Measurements from ENCODE around the gene KRTAP9-4. TPM values are rescaled to one million over a fixed set of nuclear protein-coding genes. Genes with fewer than 3 reads are reported as not detected.
"Not testable (repeated sequence)": the region's sequence is repeated elsewhere in the genome, so short reads cannot be mapped to it uniquely, and the experiment has no call there.

The KRTAP9-4 gene
- total RNA-seq, 1 experiment from 2014 or later, result not detected

DNA sequence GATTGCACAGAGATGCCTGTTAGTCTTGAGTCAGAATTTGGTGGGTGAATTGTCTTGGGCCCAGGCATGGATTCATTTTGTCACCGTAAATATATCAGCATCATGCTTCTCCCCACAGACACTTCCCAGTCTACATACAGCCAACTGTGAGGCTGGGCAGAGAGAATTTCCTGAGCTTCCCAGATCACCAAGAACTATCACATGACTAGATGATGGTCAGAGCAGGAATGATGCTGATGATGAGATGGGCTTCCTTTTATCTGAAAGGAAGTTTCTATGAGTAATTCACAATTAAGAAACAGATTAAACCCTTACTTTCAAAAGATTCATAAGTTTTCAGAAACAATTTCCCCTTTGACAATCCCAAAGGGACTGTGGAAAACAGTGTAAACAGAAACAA lies 5.4 kb downstream of the KRTAP9-4 start:
- no peaks in the 10 kb centered on the region for H4K20me1 ChIP-seq (ENCODE audit: control insufficient read depth, insufficient read depth, insufficient read length)
- no peaks in the 10 kb centered on the region for H3K36me3 Mint-ChIP-seq (ENCODE audit: insufficient read depth in 1 of 3, low read depth in 3 of 3)
- H2BK15ac ChIP-seq (ENCODE audit: low read depth, low read length), result no peak overlapping the region
- no peak overlapping the region for H4K5ac ChIP-seq (ENCODE audit: insufficient read length, low read depth, low read length)
- H3K4me2 ChIP-seq (ENCODE audit: insufficient read depth, insufficient read length, low read length), result no peak overlapping the region
- H3K9me3 Mint-ChIP-seq, result no peaks in the 10 kb centered on the region; a peak in 1 of 5 replicates
- no peak for DNase-seq
- no peak overlapping the region for H2BK12ac ChIP-seq (ENCODE audit: insufficient read length, low read depth, low read length)
- H3K14ac ChIP-seq (ENCODE audit: insufficient read depth, low read length), result no peak overlapping the region
- no peak overlapping the region for H3K4me3 Mint-ChIP-seq
- no peaks in the 10 kb centered on the region for H3K4me1 ChIP-seq (ENCODE audit: insufficient read depth, low read length)
- H3K27ac ChIP-seq (ENCODE audit: insufficient read length, low read depth, low read length), result no peak overlapping the region
- no peak overlapping the region for H3T11ph ChIP-seq (ENCODE audit: low read length)
- no peak overlapping the region for H3K27ac Mint-ChIP-seq
- WGBS (ENCODE audit: extremely low coverage, insufficient read length, low lambda C conversion rate), result no CpG with 5 or more reads among the region's 1 CpG
- H3K18ac ChIP-seq (ENCODE audit: insufficient read length, low read depth, low read length), result no peak overlapping the region
- H2AK5ac ChIP-seq (ENCODE audit: insufficient read length, low read length), result no peak overlapping the region
- H3K79me2 ChIP-seq (ENCODE audit: insufficient read depth, low read length), result no peaks in the 10 kb centered on the region
- no peak overlapping the region for H2BK120ac ChIP-seq (ENCODE audit: low read depth, low read length, poor library complexity, severe bottlenecking)
- H3K9me3 ChIP-seq (ENCODE audit: control insufficient read depth, low read depth, low read length), result no peaks in the 10 kb centered on the region
- H3K79me1 ChIP-seq (ENCODE audit: insufficient read depth, low read depth, low read length, poor library complexity, severe bottlenecking), result no peaks in the 10 kb centered on the region
- no peak overlapping the region for H3K23ac ChIP-seq (ENCODE audit: insufficient read length, low read depth, low read length)
- H2AFZ ChIP-seq (ENCODE audit: low read length), result no peak overlapping the region
- TF ChIP-seq, protein P1, sequence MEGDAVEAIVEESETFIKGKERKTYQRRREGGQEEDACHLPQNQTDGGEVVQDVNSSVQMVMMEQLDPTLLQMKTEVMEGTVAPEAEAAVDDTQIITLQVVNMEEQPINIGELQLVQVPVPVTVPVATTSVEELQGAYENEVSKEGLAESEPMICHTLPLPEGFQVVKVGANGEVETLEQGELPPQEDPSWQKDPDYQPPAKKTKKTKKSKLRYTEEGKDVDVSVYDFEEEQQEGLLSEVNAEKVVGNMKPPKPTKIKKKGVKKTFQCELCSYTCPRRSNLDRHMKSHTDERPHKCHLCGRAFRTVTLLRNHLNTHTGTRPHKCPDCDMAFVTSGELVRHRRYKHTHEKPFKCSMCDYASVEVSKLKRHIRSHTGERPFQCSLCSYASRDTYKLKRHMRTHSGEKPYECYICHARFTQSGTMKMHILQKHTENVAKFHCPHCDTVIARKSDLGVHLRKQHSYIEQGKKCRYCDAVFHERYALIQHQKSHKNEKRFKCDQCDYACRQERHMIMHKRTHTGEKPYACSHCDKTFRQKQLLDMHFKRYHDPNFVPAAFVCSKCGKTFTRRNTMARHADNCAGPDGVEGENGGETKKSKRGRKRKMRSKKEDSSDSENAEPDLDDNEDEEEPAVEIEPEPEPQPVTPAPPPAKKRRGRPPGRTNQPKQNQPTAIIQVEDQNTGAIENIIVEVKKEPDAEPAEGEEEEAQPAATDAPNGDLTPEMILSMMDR (conservative IDR thresholded peaks at IDR 0.05), result no peak
- no peak overlapping the region for H2BK20ac ChIP-seq (ENCODE audit: low read depth, low read length, poor library complexity, severe bottlenecking)
- no peak overlapping the region for H4K91ac ChIP-seq (ENCODE audit: insufficient read length, low read depth, low read length)
- no peak overlapping the region for H2BK5ac ChIP-seq (ENCODE audit: insufficient read length, low read length)
- H3K23me2 ChIP-seq (ENCODE audit: insufficient read length, low read depth, low read length, poor library complexity, severe bottlenecking), result no peaks in the 10 kb centered on the region
- H3K9ac ChIP-seq (ENCODE audit: extremely low read depth, insufficient read length, low read length), result no peak overlapping the region
- no peak overlapping the region for H3K4ac ChIP-seq (ENCODE audit: low read depth, low read length)
- peaks cover 16% of the 10 kb centered on the region for H3K27me3 Mint-ChIP-seq (ENCODE audit: low read depth)
- H4K8ac ChIP-seq (replicated peaks; ENCODE audit: insufficient read length, low read depth, low read length), result no peak overlapping the region
- H3K4me1 Mint-ChIP-seq, result peaks cover 10 to 13% of the 10 kb centered on the region in 2 experiments
- no peaks in the 10 kb centered on the region for H3K27me3 ChIP-seq (ENCODE audit: insufficient read depth, low read length)
- H3K56ac ChIP-seq (ENCODE audit: insufficient read length, low read depth, low read length), result no peak overlapping the region

DNA sequence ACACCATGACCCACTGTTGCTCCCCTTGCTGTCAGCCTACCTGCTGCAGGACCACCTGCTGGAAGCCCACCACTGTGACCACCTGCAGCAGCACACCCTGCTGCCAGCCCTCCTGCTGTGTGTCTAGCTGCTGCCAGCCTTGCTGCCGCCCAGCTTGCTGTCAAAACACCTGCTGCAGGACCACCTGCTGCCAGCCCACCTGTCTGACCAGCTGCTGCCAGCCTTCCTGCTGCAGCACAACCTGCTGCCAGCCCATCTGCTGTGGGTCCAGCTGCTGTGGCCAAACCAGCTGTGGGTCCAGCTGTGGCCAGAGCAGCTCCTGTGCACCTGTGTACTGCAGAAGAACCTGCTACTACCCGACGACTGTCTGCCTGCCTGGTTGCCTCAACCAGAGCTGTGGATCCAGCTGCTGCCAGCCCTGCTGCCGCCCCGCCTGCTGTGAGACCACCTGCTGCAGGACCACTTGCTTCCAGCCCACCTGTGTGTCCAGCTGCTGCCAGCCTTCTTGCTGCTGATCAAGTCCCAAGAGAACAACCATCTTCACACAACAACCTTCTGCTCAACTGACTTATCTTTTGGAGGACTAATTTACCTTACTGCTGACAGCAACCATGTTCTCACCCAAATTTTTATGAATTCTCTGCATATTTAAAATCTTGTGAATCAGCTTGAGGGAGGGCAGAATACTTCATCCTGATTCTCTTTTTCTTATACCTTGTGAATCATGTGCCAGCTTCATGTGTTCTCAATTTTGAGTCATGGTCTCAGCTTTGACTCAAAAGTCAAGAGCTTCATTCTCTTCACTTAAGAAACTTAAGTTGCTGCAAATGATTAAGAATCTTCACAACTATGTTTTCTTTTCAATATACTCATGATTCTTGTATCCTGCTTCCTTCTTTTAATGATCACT lies 6.1 kb downstream of the KRTAP9-4 start, which contains the start of gene KRTAP9-9:
KRTAP9-9 (plus strand) TSS at position 4 of the 910 bp plus-strand sequence.
- H3K27me3 Mint-ChIP-seq (ENCODE audit: low read depth), result peaks cover 16% of the 10 kb centered on the region
- not testable (repeated sequence) for H3K4me1 Mint-ChIP-seq; H3K4me2 ChIP-seq (ENCODE audit: insufficient read depth, insufficient read length, low read length); H3K4ac ChIP-seq (ENCODE audit: low read depth, low read length); H3T11ph ChIP-seq (ENCODE audit: low read length); H4K91ac ChIP-seq (ENCODE audit: insufficient read length, low read depth, low read length); H3K36me3 Mint-ChIP-seq (ENCODE audit: insufficient read depth in 1 of 3, low read depth in 3 of 3); H3K27ac Mint-ChIP-seq; H3K9ac ChIP-seq (ENCODE audit: extremely low read depth, insufficient read length, low read length); H3K14ac ChIP-seq (ENCODE audit: insufficient read depth, low read length); H3K27ac ChIP-seq (ENCODE audit: insufficient read length, low read depth, low read length); H2BK5ac ChIP-seq (ENCODE audit: insufficient read length, low read length); H3K4me1 ChIP-seq (ENCODE audit: insufficient read depth, low read length); H2BK15ac ChIP-seq (ENCODE audit: low read depth, low read length); H4K8ac ChIP-seq (replicated peaks; ENCODE audit: insufficient read length, low read depth, low read length); H4K20me1 ChIP-seq (ENCODE audit: control insufficient read depth, insufficient read depth, insufficient read length); DNase-seq; H3K9me3 ChIP-seq (ENCODE audit: control insufficient read depth, low read depth, low read length); H4K5ac ChIP-seq (ENCODE audit: insufficient read length, low read depth, low read length); H3K79me1 ChIP-seq (ENCODE audit: insufficient read depth, low read depth, low read length, poor library complexity, severe bottlenecking); H3K9me3 Mint-ChIP-seq; H3K4me3 Mint-ChIP-seq; H2BK20ac ChIP-seq (ENCODE audit: low read depth, low read length, poor library complexity, severe bottlenecking); H2BK120ac ChIP-seq (ENCODE audit: low read depth, low read length, poor library complexity, severe bottlenecking); H2BK12ac ChIP-seq (ENCODE audit: insufficient read length, low read depth, low read length); H3K79me2 ChIP-seq (ENCODE audit: insufficient read depth, low read length); H3K23ac ChIP-seq (ENCODE audit: insufficient read length, low read depth, low read length); H3K18ac ChIP-seq (ENCODE audit: insufficient read length, low read depth, low read length); H2AFZ ChIP-seq (ENCODE audit: low read length); H2AK5ac ChIP-seq (ENCODE audit: insufficient read length, low read length); H3K27me3 ChIP-seq (ENCODE audit: insufficient read depth, low read length); H3K56ac ChIP-seq (ENCODE audit: insufficient read length, low read depth, low read length); H3K23me2 ChIP-seq (ENCODE audit: insufficient read length, low read depth, low read length, poor library complexity, severe bottlenecking)
- WGBS (ENCODE audit: extremely low coverage, insufficient read length, low lambda C conversion rate), result no CpG with 5 or more reads among the region's 5 CpGs

Measured in H9 (cell line).